ENCODE results near the gene NPHP4. TPM values are rescaled to one million over a fixed set of nuclear protein-coding genes. Genes with fewer than 3 reads are reported as not detected.

The NPHP4 gene
- total and polyA plus RNA-seq, 7 donors = 1.3 to 2.8 (median 1.8) TPM

DNA sequence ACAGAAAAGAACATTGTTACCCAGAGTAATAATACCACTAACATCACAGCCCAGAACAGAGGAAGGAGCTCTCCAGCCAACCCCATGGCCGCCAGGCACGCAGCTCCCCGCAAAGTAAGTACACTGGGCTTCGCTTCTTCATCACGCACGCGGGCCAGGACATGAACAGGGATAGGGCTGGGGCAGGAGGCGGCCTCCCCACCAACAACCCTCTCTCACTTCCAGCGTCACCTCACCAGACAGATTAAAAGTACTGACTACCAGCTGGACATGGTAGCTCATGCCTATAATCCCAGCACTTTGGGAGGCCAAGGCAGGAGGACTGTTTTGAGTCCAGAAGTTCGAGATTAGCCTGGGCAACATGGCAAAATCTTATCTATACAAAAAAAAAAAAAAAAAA is 78.3 kb downstream of the NPHP4 start:
- ATAC-seq = no peak
- TF ChIP-seq, protein P1, sequence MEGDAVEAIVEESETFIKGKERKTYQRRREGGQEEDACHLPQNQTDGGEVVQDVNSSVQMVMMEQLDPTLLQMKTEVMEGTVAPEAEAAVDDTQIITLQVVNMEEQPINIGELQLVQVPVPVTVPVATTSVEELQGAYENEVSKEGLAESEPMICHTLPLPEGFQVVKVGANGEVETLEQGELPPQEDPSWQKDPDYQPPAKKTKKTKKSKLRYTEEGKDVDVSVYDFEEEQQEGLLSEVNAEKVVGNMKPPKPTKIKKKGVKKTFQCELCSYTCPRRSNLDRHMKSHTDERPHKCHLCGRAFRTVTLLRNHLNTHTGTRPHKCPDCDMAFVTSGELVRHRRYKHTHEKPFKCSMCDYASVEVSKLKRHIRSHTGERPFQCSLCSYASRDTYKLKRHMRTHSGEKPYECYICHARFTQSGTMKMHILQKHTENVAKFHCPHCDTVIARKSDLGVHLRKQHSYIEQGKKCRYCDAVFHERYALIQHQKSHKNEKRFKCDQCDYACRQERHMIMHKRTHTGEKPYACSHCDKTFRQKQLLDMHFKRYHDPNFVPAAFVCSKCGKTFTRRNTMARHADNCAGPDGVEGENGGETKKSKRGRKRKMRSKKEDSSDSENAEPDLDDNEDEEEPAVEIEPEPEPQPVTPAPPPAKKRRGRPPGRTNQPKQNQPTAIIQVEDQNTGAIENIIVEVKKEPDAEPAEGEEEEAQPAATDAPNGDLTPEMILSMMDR (IDR thresholded peaks at IDR 0.05) = no peak
- Histone ChIP-seq H3K36me3 (ENCODE audit: insufficient read depth in 1 of 2, low read depth in 1 of 2) (no peaks in the 10 kb centered on the region), H3K27ac (no peak overlapping the region), H3K4me1 (no peaks in the 10 kb centered on the region), H3K4me3 (no peak overlapping the region), H3K27me3 (ENCODE audit: insufficient read depth in 3 of 3, low read length in 2 of 3) (no peaks in the 10 kb centered on the region), H3K9me3 (no peaks in the 10 kb centered on the region)
- DNase-seq = no peak
- intact Hi-C loops (cut with DNase I) = loop anchor here in 1 of 2 donors (1.0 kb wide), 1 partner anchor 404 kb away; no protein-coding TSS in a partner anchor
- 98% methylated on average over 10 of the region's 10 CpGs for WGBS, 3 donors

DNA sequence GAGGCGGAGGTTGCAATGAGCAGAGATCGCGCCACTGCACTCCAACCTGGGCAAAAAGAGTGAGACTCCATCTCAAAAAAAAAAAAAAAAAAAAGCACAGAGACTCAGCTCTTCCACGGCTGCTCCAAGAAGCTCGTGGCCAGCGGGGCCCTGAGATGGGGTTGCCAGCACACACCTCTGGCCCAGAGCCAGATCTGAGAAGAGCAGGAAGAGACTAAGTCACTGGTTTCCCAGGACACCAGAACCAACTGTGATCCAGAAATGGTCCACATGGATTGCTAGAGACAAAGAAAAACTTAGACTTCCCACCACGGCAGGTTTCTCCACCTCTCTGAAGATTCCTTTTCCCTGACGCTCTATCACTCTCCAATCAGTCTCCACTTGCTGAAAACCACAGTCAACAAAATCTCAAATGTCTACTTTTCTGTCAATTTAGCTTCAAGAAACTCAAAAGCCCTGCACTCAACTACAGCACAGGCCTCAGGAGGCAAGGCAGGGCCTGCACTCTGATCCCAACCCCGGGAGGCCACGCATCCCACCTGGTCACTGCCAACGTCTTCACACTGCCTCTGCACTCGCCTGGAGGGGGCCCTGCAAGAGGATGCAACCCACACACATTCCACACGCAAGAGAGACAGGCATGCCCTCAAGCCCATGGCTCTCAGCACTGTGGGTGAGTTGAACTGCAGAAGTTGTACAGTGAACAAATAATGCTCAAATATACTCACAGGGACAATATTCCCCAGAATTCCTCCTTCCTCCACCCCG is 79.0 kb downstream of the NPHP4 start:
- Histone ChIP-seq H3K36me3 (ENCODE audit: insufficient read depth in 1 of 2, low read depth in 1 of 2) (no peaks in the 10 kb centered on the region), H3K4me1 (no peaks in the 10 kb centered on the region), H3K27ac (no peak overlapping the region)

DNA sequence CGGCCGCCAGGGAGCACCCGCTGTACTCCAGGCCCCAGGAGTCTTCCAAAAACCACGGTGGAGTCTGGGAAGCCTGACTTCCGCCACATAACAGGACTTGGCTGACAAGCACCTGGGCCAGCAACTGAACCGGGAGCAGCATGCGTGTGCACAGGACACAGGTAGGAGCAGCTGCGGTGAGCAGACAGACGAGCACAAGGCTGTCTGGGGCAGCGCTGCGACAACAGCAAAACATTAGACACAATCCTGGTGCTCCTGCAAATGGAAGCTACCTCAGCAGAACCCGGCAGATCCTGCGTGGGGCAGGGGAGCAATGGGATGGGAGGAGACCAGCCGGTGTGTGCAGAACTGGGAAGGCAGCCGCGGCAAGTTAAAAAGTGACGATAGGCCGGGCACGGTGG is 80.4 kb downstream of the NPHP4 start:
- no peaks in the 10 kb centered on the region for H3K27me3 ChIP-seq (ENCODE audit: insufficient read depth in 3 of 3, low read length in 2 of 3)
- H3K9me3 ChIP-seq = no peaks in the 10 kb centered on the region
- H3K4me3 ChIP-seq = no peak overlapping the region
- DNase-seq = no peak
- no peak overlapping the region for H3K27ac ChIP-seq
- no peaks in the 10 kb centered on the region for H3K36me3 ChIP-seq (ENCODE audit: insufficient read depth in 1 of 2, low read depth in 1 of 2)
- 90 to 95% (median 94%) methylated on average over 19 of the region's 19 CpGs for WGBS, 3 donors
- no peaks in the 10 kb centered on the region for H3K4me1 ChIP-seq
- intact Hi-C loops (cut with DNase I) = no loop called here
- TF ChIP-seq, protein P1 (IDR thresholded peaks at IDR 0.05) = no peak
- ATAC-seq = no peak

More for the DNA sequence above, 79.0 kb downstream of the NPHP4 start:
- no peak overlapping the region for H3K4me3 ChIP-seq
- no peaks in the 10 kb centered on the region for H3K9me3 ChIP-seq
- H3K27me3 ChIP-seq (ENCODE audit: insufficient read depth in 3 of 3, low read length in 2 of 3) = no peaks in the 10 kb centered on the region
- ATAC-seq (no peak), DNase-seq (no peak)
- TF ChIP-seq, protein P1 (IDR thresholded peaks at IDR 0.05) = no peak
- WGBS, 3 donors = 84 to 88% (median 87%) methylated on average over 14 of the region's 14 CpGs
- intact Hi-C loops (cut with DNase I) = no loop called here

DNA sequence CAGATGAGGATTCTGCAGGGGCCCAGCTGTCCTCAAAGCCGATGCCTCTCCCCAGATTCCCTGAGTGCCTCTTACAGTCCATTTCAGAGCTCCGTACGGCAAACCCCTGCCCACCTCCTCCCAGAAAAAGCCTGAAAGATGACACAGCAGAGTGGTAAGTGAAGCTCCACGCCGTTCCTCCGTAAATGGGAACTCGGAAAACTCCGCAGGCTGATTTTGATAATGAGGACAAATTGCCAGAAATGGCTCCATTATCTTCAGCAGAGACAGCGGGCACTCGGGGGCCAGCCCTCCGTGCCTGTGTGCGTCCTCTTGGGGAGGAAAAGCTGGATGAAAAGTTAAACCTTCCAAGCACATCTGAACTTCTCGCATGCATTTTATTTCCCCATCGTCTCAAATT is 81.1 kb downstream of the NPHP4 start:
- H3K9me3 ChIP-seq = no peaks in the 10 kb centered on the region
- no peak overlapping the region for H3K4me3 ChIP-seq
- 84 to 91% (median 90%) methylated on average over 14 of the region's 14 CpGs for WGBS, 3 donors
- H3K27ac ChIP-seq = no peak overlapping the region
- H3K36me3 ChIP-seq (ENCODE audit: insufficient read depth in 1 of 2, low read depth in 1 of 2) = no peaks in the 10 kb centered on the region
- intact Hi-C loops (cut with DNase I) = no loop called here
- no peak for ATAC-seq
- no peaks in the 10 kb centered on the region for H3K4me1 ChIP-seq
- no peak for DNase-seq
- no peaks in the 10 kb centered on the region for H3K27me3 ChIP-seq (ENCODE audit: insufficient read depth in 3 of 3, low read length in 2 of 3)
- TF ChIP-seq, protein P1 (IDR thresholded peaks at IDR 0.05) = no peak

DNA sequence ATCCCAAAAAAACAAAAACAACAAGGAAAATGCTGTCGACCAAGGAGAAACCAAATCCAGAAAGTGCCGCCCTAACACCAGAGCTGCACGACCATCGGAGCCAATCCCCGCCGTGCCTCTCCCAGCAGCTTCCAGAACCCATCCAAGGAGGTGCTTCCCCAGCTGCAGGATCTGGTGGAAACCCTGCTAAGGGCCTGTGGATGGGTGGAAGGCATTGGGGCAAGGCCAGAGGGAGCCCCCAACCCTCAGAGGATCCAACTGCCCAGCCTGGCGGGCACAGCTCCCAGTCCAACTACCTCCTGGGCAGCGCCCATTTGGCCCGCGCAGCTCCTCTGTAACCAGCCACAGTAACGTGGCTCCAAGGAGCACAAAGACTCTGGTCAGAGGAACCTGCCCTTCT is 81.6 kb downstream of the NPHP4 start:
- 95 to 96% (median 95%) methylated on average over 11 of the region's 11 CpGs for WGBS, 3 donors
- no peaks in the 10 kb centered on the region for H3K4me1 ChIP-seq
- ATAC-seq = no peak
- no peaks in the 10 kb centered on the region for H3K27me3 ChIP-seq (ENCODE audit: insufficient read depth in 3 of 3, low read length in 2 of 3)
- no peaks in the 10 kb centered on the region for H3K9me3 ChIP-seq
- H3K36me3 ChIP-seq (ENCODE audit: insufficient read depth in 1 of 2, low read depth in 1 of 2) = no peaks in the 10 kb centered on the region
- no peak overlapping the region for H3K27ac ChIP-seq
- intact Hi-C loops (cut with DNase I) = no loop called here
- TF ChIP-seq, protein P1 (IDR thresholded peaks at IDR 0.05) = no peak
- DNase-seq = no peak
- no peak overlapping the region for H3K4me3 ChIP-seq
